Melanocyte of skin (primary cell): ENCODE results near the gene MRPL38. TPM values are rescaled to one million over a fixed set of nuclear protein-coding genes. Genes with fewer than 3 reads are reported as not detected.

Experiments used
- total RNA-seq, 2 donors: library from RNA; depleted of rRNA; stranded (reverse); fragments of >200 nt; gene quantifications; 2 replicates each; pipeline ENCODE4 v1.2.3, GENCODE V29; 2012

The MRPL38 gene
- 10 to 100 TPM; 42.7 to 66.3 TPM for total RNA-seq

GRCh38 chr17:75904749-75905521 lies at the start of gene MRPL38:
Gene MRPL38, minus strand, starts transcription at chr17:75904884. Its CDS starts 9 bp downstream, at chr17:75904875.

GRCh38 chr17:75940727-75941441 lies 36.2 kb upstream of the MRPL38 start, which contains the start of gene FBF1:
Gene FBF1, minus strand, starts transcription at chr17:75941042. Its CDS starts 2,893 bp downstream, at chr17:75938149.

GRCh38 chr17:75896415-75897159 lies 8.1 kb downstream of the MRPL38 start, which contains the start of gene TRIM65:
Gene TRIM65, minus strand, starts transcription at chr17:75896951. Its CDS starts 14 bp downstream, at chr17:75896937.

GRCh38 chr17:75878174-75878998 lies 26.3 kb downstream of the MRPL38 start, which contains the start of gene TRIM47:
Gene TRIM47, minus strand, starts transcription at chr17:75878581. Its CDS starts 33 bp downstream, at chr17:75878548.

GRCh38 chr17:75855310-75856061 lies 49.2 kb downstream of the MRPL38 start, which contains the start of gene WBP2:
Gene WBP2, minus strand, starts transcription at chr17:75855335. Its CDS starts 38 bp downstream, at chr17:75855297.

Other genes with a start within 250 kb of the MRPL38 start
- 10 to 100 TPM; 22.4 to 24.3 TPM for gene RECQL5, start 237.7 kb downstream of the MRPL38 start, total RNA-seq
- gene SAP30BP, start 237.5 kb downstream of the MRPL38 start, total RNA-seq, result 10 to 100 TPM; 52.7 to 73.6 TPM
- under 1 TPM; under 0.01 to 0.69 TPM for gene ITGB4, start 183.4 kb downstream of the MRPL38 start, total RNA-seq
- gene GALK1, start 139.7 kb downstream of the MRPL38 start, total RNA-seq, result 10 to 100 TPM; 48.9 to 77.9 TPM
- gene UNK, start 120.1 kb downstream of the MRPL38 start, total RNA-seq, result 10 to 100 TPM; 27.9 to 31.6 TPM
- gene UNC13D, start 60.5 kb downstream of the MRPL38 start, total RNA-seq, result 1 to 10 TPM in 1 of 2 donors, under 1 TPM in 1; 1.00 to 1.4 TPM
- 10 to 100 TPM; 53.0 to 54.9 TPM for gene WBP2, start 49.5 kb downstream of the MRPL38 start, total RNA-seq
- gene TRIM47, start 26.3 kb downstream of the MRPL38 start, total RNA-seq, result 10 to 100 TPM; 26.3 to 38.5 TPM
- 10 to 100 TPM; 17.9 to 18.6 TPM for gene TRIM65, start 7.9 kb downstream of the MRPL38 start, total RNA-seq
- gene FBF1, start 36.2 kb upstream of the MRPL38 start, total RNA-seq, result 10 to 100 TPM; 12.0 to 12.7 TPM
- gene ACOX1, start 74.3 kb upstream of the MRPL38 start, total RNA-seq, result 10 to 100 TPM; 44.0 to 55.3 TPM
- 10 to 100 TPM; 13.3 to 16.9 TPM for gene TEN1, start 74.4 kb upstream of the MRPL38 start, total RNA-seq
- 1 to 10 TPM in 1 of 2 donors, not detected in 1; 1.4 TPM for gene CDK3, start 96.0 kb upstream of the MRPL38 start, total RNA-seq
- under 1 TPM in 1 of 2 donors, not detected in 1; under 0.01 TPM for gene EVPL, start 122.4 kb upstream of the MRPL38 start, total RNA-seq
- gene SRP68, start 167.6 kb upstream of the MRPL38 start, total RNA-seq, result 10 to 100 TPM; 18.6 to 27.3 TPM
- gene GALR2, start 169.9 kb upstream of the MRPL38 start, total RNA-seq, result not detected
- not detected for gene ZACN, start 174.3 kb upstream of the MRPL38 start, total RNA-seq
- 10 to 100 TPM; 76.9 to 93.9 TPM for gene EXOC7, start 198.9 kb upstream of the MRPL38 start, total RNA-seq
- gene FOXJ1, start 236.4 kb upstream of the MRPL38 start, total RNA-seq, result not detected